Ovary (tissue), 9 donors: ENCODE data around the gene CRIP1. TPM values are rescaled to one million over a fixed set of nuclear protein-coding genes. Genes with fewer than 3 reads are reported as not detected.
A peak's percentile ranks its signal among the peaks of the same experiment; 100 is the strongest.

Source experiments
- DNase-seq, 5 donors: peaks; one replicate each; pipeline ENCODE4 v3.0.0-alpha.2; 2019 to 2020
- H3K27ac ChIP-seq, 2 donors: fragments of 200-600 bp; one replicate each; pipeline versions ENCODE4 v1.5.1 to v1.8.0; 2019 to 2022
- H3K27me3 ChIP-seq: fragments of 200-600 bp; one replicate; pipeline ENCODE4 v1.8.0; 2022
- H3K36me3 ChIP-seq: fragments of 200-600 bp; sonication (generic); one replicate; pipeline ENCODE4 v1.5.1; 2019
- H3K4me1 ChIP-seq: one replicate; pipeline ENCODE4 v1.8.1; 2013; ENCODE audit warnings: mild to moderate bottlenecking, moderate library complexity; ENCODE audit not compliant: insufficient read depth
- H3K4me3 ChIP-seq: fragments of 200-600 bp; sonication (generic); one replicate; pipeline ENCODE4 v1.5.1; 2017
- H3K9me3 ChIP-seq, 2 donors: fragments of 200-600 bp in 1 of 2; sonication (generic) in 1 of 2; one replicate each; pipeline versions ENCODE4 v1.5.1 to v1.8.1; 2013 to 2019; ENCODE audit warnings: mild to moderate bottlenecking in 1 of 2, moderate library complexity in 1 of 2
- CTCF ChIP-seq, 3 donors: fragments of 450-650 bp in 2 of 3; fragments of 200-600 bp in 1 of 3; IDR thresholded peaks; one replicate each; pipeline versions ENCODE4 v1.5.1 to v1.8.0; 2016 to 2022; ENCODE audit warnings: antibody characterized with exemption in 3 of 3, mild to moderate bottlenecking in 1 of 3
- EP300 ChIP-seq: sonication (generic); formaldehyde crosslinking; IDR thresholded peaks from one replicate; pipeline ENCODE4 v1.6.1; 2017; ENCODE audit warnings: antibody characterized with exemption
- POLR2A ChIP-seq: fragments of 450-650 bp; IDR thresholded peaks from one replicate; pipeline ENCODE4 v1.6.1; 2017; ENCODE audit warnings: antibody characterized with exemption, mild to moderate bottlenecking, moderate library complexity
- WGBS, 3 donors: extraction: QIAGEN DNeasy Blood & Tissue Kit in 1 of 3; methylation state at CpG; one replicate each; pipeline versions ENCODE4 v1.1.5 to v1.1.7; 2013 to 2017; 5-methylcytosine and 5-hydroxymethylcytosine counted together
- intact Hi-C, 4 donors: fragments of 100-400 bp; cut with DNase I; formaldehyde crosslinking; loops; one replicate each; pipeline versions ENCODE4 v1.11.0 to v1.15.1; 2022 to 2023
- polyA plus RNA-seq, 2 donors: library from polyadenylated mRNA; stranded (reverse); fragments of 200-250 nt in 1 of 2; fragments of 350-450 nt in 1 of 2; fragmentation: Illumina TruSeq in 1 of 2; extraction: RNeasy Lipid Tissue Mini Kit (QIAGEN cat#74804) in 1 of 2; gene quantifications; one replicate each; pipeline ENCODE4 v1.2.3, GENCODE V29; 2013 to 2014
- total RNA-seq, 7 donors: library from RNA; depleted of rRNA in 2 of 7; stranded (reverse); fragments of >200 nt in 2 of 7; fragmentation: NEBNext Ultra II Directional in 3 of 7; extraction: Animal tissue kit (Norgen Biotek cat#: 25700) in 3 of 7; gene quantifications; one replicate each; pipeline versions ENCODE4 v1.1.0 to v1.2.4, GENCODE V29; 2016 to 2023
- donor health status: DM: no; HTN: no; CAD: no; lungs with moderate emphysema.
- donor health status: DM: no; HTN: no; CAD: no.
- donor health status: Bipolar disorder and iron deficiency.
- donor health status: DM: yes; HTN: yes; CAD: no.
- donor health status: DM: no; HTN: no; CAD: no.
- donor health status: DM: yes; HTN: yes; CAD: no.

Gene CRIP1
- total and polyA plus RNA-seq, 9 donors: 3.2 to 116 (median 26.4) TPM

- Histone ChIP-seq H3K4me1 (no peaks in the 10 kb centered on the region), H3K27ac (no peak overlapping the region)
- WGBS, 3 donors: 87 to 90% (median 90%) methylated on average over 20 of the region's 20 CpGs
Measured at GRCh38 chr14:105467249-105467941, 19.3 kb upstream of the CRIP1 start.

DNA sequence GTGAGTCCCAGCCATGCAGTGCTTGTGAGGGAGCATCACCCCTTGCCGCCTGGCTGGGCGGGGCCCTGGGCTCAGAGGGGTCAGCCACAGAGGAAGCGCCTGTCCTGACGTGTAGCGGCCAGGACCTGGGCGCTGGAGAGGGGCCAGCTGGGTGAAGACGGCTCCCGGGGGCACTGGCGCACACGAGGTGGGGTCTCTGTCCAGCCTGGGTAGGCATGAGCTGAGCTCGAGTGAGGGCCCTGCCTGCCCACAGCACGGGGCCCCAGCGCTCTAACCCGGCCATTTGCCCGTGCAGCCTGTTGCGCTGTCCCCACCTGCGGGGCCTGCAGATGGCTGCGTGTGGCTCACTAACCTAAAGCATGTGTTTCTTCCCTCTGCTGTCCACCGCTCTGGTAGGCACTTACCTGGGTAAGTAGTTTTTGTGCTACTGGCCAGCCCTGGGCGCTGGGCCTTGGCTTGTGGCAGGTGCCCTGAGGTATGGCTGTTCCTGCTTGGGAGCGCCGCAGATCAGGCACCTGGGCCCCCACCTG, 18.7 kb upstream of the CRIP1 start:
- WGBS, 3 donors: 87 to 89% (median 89%) methylated on average over 22 of the region's 22 CpGs
- Histone ChIP-seq H3K36me3 (no peaks in the 10 kb centered on the region), H3K27me3 (no peaks in the 10 kb centered on the region), H3K27ac (no peak overlapping the region), H3K4me3 (no peak overlapping the region), H3K4me1 (no peaks in the 10 kb centered on the region), H3K9me3 (no peaks in the 10 kb centered on the region)
- TF ChIP-seq EP300: no peak
- TF ChIP-seq CTCF (IDR thresholded peaks at IDR 0.05): no peak
- no peak for TF ChIP-seq POLR2A
- peak in 1 of 5 donors; percentile 27 for DNase-seq
- intact Hi-C loops: no loop called here

More at GRCh38 chr14:105467249-105467941, 19.3 kb upstream of the CRIP1 start:
- H3K27me3 ChIP-seq: no peaks in the 10 kb centered on the region
- intact Hi-C loops: no loop called here
- no peaks in the 10 kb centered on the region for H3K36me3 ChIP-seq
- DNase-seq: no peak
- no peaks in the 10 kb centered on the region for H3K9me3 ChIP-seq
- no peak overlapping the region for H3K4me3 ChIP-seq
- TF ChIP-seq POLR2A (no peak), EP300 (no peak), CTCF (IDR thresholded peaks at IDR 0.05) (no peak)

DNA sequence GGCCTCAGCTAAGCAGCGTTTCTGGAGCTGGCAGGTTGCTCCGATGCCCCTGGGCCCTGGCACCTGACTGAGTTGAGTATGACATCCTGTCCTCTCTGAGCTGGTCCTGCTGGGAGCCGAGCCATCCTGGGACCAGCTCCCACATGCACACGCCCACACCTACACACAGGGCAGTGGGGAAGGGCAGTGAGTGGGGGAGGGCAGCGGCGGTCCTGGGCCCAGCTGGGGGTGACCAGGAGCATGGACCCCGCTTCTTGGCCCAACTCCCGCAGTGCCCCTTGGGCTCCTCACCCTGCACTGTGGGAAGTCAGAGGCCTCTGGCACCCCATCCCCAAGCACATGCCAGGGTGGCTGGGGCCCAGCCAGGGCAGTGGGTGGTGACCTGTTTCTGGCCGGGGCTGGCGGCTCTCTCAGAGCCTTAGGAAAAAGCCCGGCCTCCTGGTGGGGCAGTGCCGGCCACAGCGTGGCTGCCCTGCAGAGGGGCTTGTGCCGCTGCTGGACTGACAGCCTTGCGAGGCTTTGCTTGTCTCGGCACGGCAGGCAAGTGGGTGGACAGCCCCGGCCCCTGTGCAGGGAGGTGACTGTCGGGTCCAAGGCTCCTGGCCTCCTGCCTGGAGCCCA, 18.0 kb upstream of the CRIP1 start:
- peaks cover 3% of the 10 kb centered on the region for H3K4me1 ChIP-seq
- no peak overlapping the region for H3K27ac ChIP-seq
- intact Hi-C loops: no loop called here
- H3K4me3 ChIP-seq: no peak overlapping the region
- no peaks in the 10 kb centered on the region for H3K9me3 ChIP-seq
- no peaks in the 10 kb centered on the region for H3K27me3 ChIP-seq
- TF ChIP-seq EP300 (no peak), CTCF (IDR thresholded peaks at IDR 0.05) (no peak), POLR2A (no peak)
- DNase-seq: no peak
- no peaks in the 10 kb centered on the region for H3K36me3 ChIP-seq
- 70 to 80% (median 72%) methylated on average over 19 of the region's 19 CpGs for WGBS, 3 donors

DNA sequence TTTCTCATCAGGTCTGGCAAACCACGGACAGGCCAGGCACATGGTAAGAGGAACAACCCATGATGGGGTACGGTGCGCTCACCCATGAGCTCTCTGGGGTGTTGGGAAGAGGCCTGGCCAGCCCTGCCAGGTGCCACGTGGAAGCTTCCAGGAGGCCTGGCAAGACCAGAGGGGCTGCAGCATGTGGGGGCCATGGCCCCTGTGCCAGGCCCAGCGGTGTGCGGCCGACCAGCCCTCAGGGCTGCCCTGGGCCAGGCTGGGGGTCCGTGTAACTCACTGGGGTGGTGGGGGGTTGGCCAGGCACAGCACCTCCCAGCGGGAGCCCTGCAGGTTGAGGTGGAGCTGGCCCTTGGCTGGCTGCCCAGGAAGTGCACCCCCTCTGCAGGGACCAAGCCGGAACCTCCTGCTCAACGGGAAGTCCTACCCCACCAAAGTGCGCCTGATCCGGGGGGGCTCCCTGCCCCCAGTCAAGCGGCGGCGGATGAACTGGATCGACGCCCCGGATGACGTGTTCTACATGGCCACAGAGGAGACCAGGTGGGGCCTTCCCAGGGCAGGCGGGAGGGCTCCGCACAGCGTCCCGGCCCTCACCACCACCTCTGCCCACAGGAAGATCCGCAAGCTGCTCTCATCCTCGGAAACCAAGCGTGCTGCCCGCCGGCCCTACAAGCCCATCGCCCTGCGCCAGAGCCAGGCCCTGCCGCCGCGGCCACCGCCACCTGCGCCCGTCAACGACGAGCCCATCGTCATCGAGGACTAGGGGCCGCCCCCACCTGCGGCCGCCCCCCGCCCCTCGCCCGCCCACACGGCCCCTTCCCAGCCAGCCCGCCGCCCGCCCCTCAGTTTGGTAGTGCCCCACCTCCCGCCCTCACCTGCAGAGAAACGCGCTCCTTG, 17.0 kb upstream of the CRIP1 start:
- intact Hi-C loops: loop anchor here in 2 of 4 donors (10.0 kb wide), 2 partner anchors 45 to 55 kb away; partner anchors contain the start of gene MTA1 (in 1 of the 2)
- no peaks in the 10 kb centered on the region for H3K9me3 ChIP-seq
- 84 to 89% (median 87%) methylated on average over 48 to 54 of the region's 54 CpGs for WGBS, 3 donors

More for the DNA sequence above, 17.0 kb upstream of the CRIP1 start:
- Histone ChIP-seq H3K27me3 (no peaks in the 10 kb centered on the region), H3K27ac (no peak overlapping the region), H3K4me3 (no peak overlapping the region), H3K4me1 (peaks cover 5% of the 10 kb centered on the region), H3K36me3 (no peaks in the 10 kb centered on the region)
- DNase-seq: peak in 1 of 5 donors; percentile 47
- TF ChIP-seq POLR2A: no peak
- no peak for TF ChIP-seq CTCF (IDR thresholded peaks at IDR 0.05)
- TF ChIP-seq EP300: no peak
